Stimulated activated naive CD8-positive, alpha-beta T cell treated with anti-CD3 and anti-CD28 coated beads, Interleukin-15, Interleukin-2, amounts not matched to agents 100 U/mL and 50 U/mL, for 24 hours (primary cell): ENCODE results near the gene SCG3.
"Not testable (repeated sequence)": the region's sequence is repeated elsewhere in the genome, so short reads cannot be mapped to it uniquely, and the experiment has no call there.

ENCODE experiments used
- ATAC-seq: fragments of 150-1000 bp; cut with Tn5 transposase; one replicate; pipeline ENCODE4 v1.10.0; 2021
- DNase-seq: peaks from one replicate; pipeline ENCODE4 v3.0.0; 2021

Gene SCG3

DNA sequence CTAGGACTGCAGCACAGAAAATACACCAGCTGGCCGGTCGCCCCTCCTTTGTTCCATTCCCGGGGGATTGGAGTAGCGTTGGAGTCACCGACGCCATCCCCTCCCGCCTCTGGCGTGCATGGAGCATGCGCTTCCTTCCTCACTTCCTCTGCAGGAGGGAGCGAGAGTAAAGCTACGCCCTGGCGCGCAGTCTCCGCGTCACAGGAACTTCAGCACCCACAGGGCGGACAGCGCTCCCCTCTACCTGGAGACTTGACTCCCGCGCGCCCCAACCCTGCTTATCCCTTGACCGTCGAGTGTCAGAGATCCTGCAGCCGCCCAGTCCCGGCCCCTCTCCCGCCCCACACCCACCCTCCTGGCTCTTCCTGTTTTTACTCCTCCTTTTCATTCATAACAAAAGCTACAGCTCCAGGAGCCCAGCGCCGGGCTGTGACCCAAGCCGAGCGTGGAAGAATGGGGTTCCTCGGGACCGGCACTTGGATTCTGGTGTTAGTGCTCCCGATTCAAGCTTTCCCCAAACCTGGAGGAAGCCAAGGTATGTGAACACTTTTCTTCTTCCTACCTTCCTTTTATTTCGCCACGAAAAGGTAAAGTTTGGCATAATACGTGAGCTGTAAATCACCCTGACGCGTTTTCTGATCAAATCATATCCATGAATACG is at the start of gene SCG3:
Gene SCG3, plus strand, starts transcription at position 201 of the 661 bp plus-strand sequence. Its CDS starts 253 bp downstream, at position 454.
- DNase-seq (peak; percentile 80), ATAC-seq (peak; percentile 78)

DNA sequence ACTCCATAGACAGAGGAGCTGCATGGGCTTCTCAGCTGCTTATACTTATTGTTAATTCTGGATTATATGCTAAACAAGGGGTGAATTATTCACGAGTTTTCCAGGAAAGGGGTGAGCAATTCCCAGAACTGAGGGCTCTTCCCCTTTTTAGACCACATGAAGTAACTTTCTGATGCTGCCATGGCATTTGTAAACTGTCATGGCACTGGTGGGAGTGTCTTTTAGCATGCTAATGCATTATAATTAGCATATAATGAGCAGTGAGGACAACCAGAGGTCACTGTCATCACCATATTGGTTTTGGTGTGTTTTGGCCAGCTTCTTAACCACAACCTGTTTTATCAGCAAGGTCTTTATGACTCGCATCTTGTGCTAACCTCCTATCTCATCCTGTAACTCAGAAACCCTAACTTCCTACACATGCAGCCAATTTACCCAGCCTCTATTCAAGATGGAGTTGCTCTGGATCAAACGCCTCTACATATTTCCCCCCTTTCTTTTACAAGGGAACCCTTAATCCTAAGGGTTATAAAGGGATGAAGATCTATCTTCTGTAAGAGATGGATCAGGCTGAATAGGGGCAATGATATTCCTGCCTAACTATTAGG is 46.6 kb upstream of the SCG3 start:
- ATAC-seq: peak; percentile 40
- DNase-seq: no peak

DNA sequence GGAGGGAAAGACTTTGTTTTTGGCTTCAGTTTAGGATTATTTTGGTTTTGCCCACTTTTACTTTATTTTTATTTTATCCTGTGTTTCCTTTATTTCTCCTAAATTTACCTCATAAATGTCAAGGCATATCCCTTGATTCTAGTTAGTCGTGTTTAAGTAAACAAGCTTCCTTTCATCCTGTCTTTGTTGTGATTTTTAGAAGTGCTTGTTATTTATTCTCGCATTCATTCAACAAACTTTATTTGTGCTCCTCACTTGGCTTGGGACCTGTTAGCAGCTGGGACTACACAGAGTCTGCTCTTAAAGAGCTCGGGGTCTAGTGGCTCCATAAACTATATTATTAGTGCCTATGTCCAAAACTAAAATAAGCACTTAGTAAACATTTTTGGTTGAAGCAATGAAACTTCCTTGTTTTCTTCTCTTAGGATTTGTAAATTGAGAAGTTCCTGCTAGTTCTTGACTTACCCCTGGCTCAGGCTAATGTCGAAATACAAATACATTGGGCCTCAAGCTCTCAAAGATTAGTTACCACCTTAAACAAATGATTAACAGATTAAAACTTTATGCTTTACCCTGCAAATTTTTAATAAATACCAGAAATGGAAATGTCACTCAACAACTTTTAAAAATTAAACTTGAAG is 39.7 kb upstream of the SCG3 start:
- no peak for DNase-seq
- ATAC-seq: no peak

GRCh38 chr15:51642696-51643095 is 38.6 kb upstream of the SCG3 start:
- ATAC-seq: no peak
- DNase-seq: no peak

GRCh38 chr15:51647128-51647562 is 34.2 kb upstream of the SCG3 start:
- DNase-seq: no peak

GRCh38 chr15:51648101-51648500 is 33.2 kb upstream of the SCG3 start:
- not testable (repeated sequence) for DNase-seq, ATAC-seq

More at GRCh38 chr15:51647128-51647562, 34.2 kb upstream of the SCG3 start:
- no peak for ATAC-seq

- not testable (repeated sequence) for DNase-seq, ATAC-seq
These were observed 32.7 kb upstream of the SCG3 start for GRCh38 chr15:51648643-51649042.

GRCh38 chr15:51649659-51650521 is 31.4 kb upstream of the SCG3 start:
- peak; percentile 18 for DNase-seq

DNA sequence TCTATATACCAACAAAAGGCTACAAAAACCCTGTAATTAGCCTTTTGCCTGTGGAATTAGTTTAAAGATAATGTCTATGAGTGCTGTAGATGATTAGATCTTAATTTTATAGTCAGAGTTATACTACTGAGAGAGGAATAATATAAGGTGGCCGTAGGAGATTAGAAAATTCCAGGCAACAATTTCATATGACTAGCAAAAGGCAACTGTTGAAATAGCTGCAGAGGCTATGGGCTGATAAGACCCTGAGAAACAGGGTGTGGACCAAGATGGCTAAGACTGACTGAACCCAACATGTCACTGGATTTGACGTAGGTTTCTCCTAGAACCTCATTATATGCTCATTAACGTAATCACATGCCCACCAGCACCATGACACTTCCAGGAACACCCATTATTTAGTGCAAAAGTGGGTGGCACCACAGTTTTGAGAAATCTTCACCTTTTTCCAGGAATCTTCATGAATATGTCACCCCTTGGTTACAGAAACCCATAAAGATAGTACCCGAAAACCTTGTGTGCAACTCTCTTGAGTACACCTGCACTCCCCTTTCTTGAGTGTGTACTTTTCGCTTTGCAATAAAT is 29.1 kb upstream of the SCG3 start:
- ATAC-seq: no peak

More at GRCh38 chr15:51649659-51650521, 31.4 kb upstream of the SCG3 start:
- ATAC-seq: peak; percentile 61

DNA sequence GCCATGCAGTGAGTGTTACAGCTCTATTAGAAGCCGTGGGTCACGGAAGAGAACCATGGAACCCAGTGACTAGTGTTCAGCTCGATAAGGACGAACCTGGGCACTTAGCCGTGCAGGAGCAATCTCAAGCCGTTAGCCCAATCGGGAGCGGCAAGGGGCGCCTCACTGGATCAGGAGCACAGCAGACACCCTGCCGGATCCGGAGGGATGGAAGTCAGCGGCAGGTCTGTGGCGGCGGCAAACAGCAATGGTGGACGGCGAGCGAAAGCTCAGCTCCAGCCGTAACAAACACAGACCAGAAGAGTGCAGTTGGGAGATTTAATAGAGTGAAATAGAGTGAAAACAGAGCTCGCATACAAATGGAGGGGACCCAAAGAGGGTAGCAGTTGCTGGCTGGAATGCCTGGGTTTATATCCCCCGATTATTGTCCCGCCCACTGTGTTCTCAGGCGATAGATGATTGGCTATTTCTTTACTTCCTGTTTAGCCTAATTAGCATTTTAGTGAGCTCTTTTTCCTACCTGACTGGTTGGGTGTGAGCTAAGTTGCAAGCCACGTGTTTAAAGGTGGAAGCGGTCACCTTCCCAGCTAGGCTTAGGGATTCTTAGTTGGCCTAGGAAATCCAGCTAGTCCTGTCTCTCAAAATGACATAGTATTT is 25.8 kb upstream of the SCG3 start:
- not testable (repeated sequence) for DNase-seq, ATAC-seq

More for the DNA sequence above, 29.1 kb upstream of the SCG3 start:
- no peak for DNase-seq

DNA sequence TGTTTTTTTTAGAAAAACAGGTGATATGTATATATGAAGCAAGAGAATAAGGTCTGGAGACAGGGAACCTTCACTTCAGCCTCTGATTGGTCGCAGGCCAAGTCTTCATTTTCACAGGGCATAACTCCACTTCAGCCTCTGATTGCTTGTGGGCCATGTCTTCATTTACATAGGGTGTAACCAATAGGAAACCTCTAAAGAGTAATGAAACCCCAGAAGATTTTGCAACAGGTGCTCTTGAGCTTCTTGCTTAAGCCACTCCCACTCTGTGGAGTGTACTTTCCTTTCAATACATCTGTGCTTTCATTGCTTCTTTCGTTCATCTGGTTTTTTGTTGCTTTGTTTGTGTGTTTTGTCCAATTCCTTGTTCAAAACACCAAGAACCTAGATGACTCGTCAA is 22.6 kb upstream of the SCG3 start:
- DNase-seq (no peak), ATAC-seq (no peak)

GRCh38 chr15:51661072-51661471 is 20.2 kb upstream of the SCG3 start:
- DNase-seq: no peak
- no peak for ATAC-seq

- ATAC-seq: no peak
- no peak for DNase-seq
These were observed 13.8 kb upstream of the SCG3 start for GRCh38 chr15:51667478-51667877.

- ATAC-seq (no peak), DNase-seq (no peak)
These were observed 12.9 kb upstream of the SCG3 start for GRCh38 chr15:51668446-51668845.

- ATAC-seq: no peak
- no peak for DNase-seq
These were observed 11.9 kb upstream of the SCG3 start for GRCh38 chr15:51669381-51669780.

- ATAC-seq (no peak), DNase-seq (no peak)
These were observed 9.1 kb upstream of the SCG3 start for GRCh38 chr15:51672155-51672687.

DNA sequence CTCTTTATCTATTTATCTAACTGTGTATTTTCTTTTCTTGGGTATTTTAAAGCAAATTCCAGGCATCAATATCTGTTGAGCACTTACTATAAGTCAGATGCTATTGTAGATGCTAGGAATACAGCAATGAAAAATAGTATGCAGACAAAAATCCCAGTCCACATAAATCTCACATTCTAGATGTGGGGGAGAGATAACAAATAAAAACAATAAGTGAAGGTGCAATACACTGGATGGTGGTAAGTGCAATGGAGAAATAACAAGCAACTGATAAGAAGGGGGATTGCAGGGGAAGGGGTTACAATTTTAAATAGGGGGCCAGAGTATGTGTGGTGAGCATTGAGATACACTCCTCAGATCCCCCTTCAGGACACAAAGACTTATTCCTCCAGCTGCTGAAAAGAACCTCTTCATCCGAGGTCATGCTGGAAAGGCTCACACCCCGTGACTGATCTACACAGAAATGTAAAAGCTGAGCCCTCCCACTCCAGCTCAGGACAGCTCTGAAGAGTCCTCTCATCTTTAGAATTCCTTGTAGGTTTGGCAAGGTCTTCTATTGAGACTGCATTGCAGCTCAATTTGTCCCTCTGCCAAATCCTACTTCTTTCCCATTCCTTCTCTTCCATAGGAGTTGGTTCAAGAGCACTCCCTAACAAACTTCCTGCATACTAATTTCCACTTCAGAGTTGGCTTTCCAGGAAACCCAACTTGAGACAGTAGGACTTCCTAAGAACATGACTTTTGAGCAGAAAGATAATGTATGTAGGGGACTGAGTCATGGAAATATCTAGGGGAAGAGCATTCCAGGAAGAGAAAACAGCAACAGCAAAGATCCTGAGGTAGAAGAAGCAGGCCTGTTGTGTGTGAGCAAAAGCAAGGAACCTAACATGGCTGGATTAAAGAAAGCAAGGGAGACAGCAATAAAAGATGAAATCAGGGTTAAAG is 8.1 kb upstream of the SCG3 start:
- ATAC-seq (no peak), DNase-seq (no peak)

GRCh38 chr15:51675234-51675633 is 6.1 kb upstream of the SCG3 start:
- ATAC-seq: no peak

GRCh38 chr15:51677021-51677420 is 4.3 kb upstream of the SCG3 start:
- ATAC-seq (no peak), DNase-seq (no peak)

More at GRCh38 chr15:51675234-51675633, 6.1 kb upstream of the SCG3 start:
- no peak for DNase-seq

DNA sequence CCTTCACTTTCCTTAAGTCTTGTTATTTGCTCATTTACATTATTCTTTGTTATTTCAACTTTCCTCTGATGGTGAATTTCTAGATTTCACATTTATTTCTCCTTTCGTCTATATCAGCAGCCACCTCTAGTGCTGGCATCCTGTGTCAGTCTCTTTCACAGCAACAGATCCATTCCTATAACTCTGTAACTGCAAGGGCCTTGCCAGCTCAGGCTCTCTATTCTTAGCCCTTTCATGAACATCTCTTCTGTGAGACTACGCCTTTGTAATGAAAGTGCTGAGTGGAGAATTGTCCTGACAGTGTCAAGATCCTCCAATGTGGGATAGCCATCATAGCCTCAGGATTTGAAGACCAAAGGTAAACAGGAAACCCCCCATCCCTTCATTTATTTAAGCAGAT is 3.9 kb upstream of the SCG3 start:
- no peak for ATAC-seq
- DNase-seq: no peak
